HG03432 (cell line): ENCODE measurements around the gene ESYT2.
"Not testable (repeated sequence)": the region's sequence is repeated elsewhere in the genome, so short reads cannot be mapped to it uniquely, and the experiment has no call there.

Experiments
- ATAC-seq: cut with Tn5 transposase; IDR thresholded peaks from one replicate; pipeline ENCODE4 v1.9.1; 2021; ENCODE audit warnings: mild to moderate bottlenecking, moderate library complexity; ENCODE audit not compliant: unreplicated experiment

The ESYT2 gene

DNA sequence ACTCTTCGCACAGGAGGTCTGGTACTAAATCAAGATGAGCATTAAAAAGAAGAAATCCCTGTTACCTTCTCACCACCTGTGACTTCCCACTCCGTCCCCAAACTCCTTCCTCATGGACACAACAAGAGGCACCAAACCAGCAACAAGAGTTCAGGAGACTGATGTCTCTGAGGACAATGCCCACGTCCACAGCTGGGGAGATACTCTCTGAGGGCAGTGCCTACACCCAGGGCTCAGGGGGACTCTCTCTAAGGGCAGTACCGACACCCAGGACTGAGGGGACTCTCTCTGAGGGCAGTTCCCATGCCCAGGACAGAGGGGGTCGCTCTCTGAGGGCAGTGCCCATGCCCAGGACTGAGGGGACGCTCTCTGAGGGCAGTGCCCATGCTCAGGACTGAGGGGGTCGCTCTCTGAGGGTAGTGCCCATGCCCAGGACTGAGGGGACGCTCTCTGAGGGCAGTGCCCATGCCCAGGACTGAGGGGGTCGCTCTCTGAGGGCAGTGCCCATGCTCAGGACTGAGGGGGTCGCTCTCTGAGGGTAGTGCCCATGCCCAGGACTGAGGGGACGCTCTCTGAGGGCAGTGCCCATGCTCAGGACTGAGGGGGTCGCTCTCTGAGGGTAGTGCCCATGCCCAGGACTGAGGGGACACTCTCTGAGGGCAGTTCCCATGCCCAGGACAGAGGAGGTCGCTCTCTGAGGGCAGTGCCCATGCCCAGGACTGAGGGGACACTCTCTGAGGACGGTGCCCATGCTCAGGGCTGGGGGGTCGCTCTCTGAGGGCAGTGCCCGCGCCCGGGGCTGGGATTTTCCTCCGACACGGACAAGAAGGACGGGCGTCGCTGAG is 125.4 kb downstream of the ESYT2 start:
- not testable (repeated sequence) for ATAC-seq

DNA sequence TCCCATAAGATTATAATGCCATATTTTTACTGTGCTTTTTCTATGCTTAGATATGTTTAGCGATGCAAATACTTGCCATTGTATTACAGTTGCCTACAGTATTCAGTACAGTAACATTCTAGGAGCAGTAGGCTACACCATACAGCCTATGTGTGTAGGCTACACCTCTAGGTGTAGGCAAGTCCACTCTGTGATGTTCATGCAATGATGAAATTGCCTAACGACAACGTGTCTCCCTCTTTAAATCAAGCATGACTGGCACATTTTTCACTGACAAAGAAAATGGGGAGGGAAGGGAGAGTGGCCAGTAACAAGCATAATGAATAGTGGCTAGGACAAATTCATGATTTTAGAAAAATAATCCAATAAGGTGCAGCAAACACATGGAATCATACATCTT is 126.4 kb downstream of the ESYT2 start:
- ATAC-seq: no peak

DNA sequence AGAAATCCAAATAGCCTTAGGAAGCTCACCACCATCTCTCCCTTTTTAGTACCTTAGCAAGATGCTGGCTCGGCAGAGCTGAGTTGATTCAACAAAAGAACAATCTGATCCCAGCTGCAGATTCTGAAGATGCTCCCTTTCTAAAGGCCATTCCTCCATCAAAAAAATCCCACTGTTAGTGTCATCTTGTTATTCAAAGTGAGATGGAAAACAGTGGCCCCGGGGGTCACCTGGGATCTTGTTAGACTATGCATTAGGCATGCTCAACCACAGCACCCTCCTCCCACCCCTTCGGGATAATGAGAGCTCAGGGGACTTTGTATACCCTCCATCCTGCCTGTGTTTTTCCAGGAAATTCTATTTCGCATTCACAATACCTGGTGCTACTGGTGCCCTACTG is 127.1 kb downstream of the ESYT2 start:
- ATAC-seq: no peak

GRCh38 chr7:158700008-158700407 is 129.3 kb downstream of the ESYT2 start:
- no peak for ATAC-seq

- no peak for ATAC-seq
Observed at GRCh38 chr7:158699341-158699740, 130.0 kb downstream of the ESYT2 start.

GRCh38 chr7:158698657-158699195 is 130.6 kb downstream of the ESYT2 start:
- ATAC-seq: no peak

DNA sequence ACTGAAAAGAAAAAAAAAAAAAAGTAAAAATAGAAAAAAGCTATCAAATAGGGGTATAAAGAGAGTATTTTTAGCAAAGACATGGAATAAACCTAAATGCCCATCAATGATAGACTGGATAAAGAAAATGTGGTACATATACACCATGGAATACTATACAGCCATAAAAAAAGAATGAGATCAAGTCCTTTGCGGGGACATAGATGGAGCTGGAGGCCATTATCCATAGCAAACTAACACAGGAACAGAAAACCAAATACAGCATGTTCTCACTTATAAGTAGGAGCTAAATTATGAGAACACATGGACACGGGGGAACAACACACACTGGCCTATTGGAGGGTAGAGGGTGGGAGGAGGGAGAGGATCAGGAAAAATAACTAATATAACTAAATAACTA is 131.7 kb downstream of the ESYT2 start:
- ATAC-seq: not testable (repeated sequence)

DNA sequence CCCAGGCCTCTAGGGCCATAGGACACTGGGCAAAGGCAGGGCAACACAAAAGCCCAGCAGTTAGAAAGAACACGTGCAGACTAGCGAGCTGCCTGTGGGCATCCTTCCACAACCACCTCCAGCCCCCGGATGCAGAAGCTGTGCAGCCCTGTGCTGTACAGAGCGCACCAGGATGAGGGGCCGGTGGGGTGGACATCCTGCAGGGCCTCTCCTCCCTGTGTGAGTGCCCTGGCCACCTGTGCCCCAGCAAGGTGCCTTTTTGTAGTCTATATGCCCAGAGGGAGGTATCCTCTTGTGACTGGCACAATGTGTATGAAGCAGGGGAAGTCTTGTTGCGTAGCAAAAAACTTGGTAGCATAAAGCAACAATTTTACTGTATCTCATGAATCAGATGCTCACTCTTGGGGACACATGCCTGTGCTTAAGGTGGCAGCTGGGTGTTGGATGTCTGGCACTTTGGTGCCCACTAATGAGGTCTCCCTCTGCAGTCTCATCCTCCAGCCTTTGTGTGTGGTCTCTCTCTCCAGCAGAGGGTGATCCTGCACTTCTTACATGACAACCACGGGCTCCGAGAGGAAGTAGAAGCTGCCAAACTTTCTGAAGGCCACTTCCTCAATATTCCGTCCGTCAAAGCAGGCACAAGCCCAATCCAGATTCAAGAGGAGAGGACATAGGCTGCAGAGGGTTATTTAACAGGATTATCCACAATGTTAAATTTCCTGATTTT is 133.4 kb downstream of the ESYT2 start:
- peak; percentile 72 for ATAC-seq

DNA sequence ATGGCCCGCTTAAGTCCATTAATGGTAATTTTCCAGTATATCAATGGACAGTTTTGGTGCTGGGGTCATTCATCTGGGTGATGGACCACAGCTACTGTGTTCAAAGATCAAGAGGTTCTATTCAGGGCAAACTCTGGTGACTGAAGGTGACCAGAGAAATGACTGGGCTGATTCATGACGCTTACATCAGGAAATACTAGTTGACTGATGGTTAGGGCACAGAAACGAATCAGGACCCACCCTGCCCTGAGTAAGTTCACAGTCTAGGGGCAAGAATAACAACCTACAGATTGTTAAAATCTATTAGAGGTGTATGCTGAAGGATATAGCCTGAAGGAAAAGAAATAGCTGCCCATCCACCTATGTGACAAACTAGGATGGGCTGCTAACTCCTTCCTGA is 134.3 kb downstream of the ESYT2 start:
- no peak for ATAC-seq

DNA sequence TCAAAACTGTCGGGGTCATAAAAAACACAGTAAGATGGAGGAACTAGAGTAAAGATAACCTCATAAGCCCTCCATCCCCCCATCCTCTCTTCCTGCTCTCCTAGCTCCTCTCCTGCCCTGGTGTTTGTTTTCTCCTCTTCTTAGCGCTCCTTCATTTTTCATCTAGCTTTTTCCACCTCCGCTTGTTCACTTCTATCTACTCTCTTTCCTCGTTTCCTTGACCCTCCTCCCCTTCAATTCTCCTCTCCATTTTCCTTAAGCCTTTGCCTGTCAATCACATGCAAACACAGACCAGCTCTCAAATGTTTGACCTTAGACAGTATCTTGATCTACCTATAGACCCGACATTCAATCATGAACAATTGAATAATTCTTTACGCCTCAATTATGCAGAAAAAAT is 134.7 kb downstream of the ESYT2 start:
- no peak for ATAC-seq

DNA sequence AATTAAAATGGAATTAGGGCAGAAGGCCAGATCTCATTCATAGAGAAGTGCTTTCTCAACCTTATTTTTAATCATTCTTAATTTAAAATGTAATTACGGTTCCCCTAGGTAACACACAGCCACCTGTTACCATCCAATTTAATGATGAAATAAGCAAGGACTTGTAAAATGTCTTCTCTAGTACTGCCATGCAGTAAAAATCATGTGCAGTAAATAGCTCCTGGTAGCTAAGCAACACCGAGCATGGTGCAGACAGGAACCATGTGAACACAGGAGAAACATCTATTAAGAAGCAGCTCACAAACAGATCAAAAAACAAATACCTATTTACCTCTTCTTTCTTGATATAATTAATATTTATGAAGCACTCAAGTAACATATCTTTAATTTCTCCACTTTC is 139.8 kb downstream of the ESYT2 start:
- ATAC-seq: no peak

GRCh38 chr7:158687406-158687805 is 141.9 kb downstream of the ESYT2 start:
- ATAC-seq: no peak

GRCh38 chr7:158685693-158686092 is 143.6 kb downstream of the ESYT2 start:
- no peak for ATAC-seq

DNA sequence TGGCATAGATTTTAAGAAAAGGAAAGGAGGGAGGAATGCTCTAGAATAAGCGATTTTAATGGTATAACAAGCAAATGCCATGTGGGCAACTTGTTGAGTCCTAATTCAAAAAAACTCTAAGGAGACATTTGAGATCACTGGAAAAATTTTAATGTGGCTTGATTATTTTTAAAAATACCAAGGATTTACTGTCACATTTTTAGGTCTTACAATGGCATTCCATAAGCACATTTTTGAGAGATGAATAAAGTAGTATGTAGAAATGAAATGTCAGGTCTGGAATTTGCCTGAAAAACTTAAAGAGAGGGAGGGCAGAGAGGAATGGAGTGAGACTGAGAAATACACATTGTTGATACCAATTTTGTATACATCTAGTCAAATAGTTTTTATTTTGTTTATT is 145.0 kb downstream of the ESYT2 start:
- no peak for ATAC-seq

- no peak for ATAC-seq
Observed at GRCh38 chr7:158683541-158683940, 145.8 kb downstream of the ESYT2 start.

DNA sequence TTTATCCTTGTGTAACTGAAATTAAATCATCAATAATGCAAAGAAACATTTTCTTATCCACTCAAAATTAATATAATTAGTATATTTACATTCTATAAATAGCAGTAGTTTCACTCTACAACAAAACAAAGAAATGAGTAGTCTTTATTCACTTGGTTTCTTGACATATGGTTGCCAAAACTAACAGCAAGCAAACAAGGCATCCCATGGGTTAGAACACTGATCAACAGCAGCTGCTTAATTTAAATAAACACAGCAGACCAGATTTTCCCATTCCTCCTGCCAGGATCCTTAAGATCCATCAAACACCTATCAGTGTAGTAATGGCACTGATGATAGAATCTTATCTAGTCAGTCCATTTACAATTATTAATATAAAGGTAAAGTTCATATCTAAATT is 146.9 kb downstream of the ESYT2 start:
- ATAC-seq: no peak
